ENCODE data around the gene KPNA6.
"Not testable (repeated sequence)": the region's sequence is repeated elsewhere in the genome, so short reads cannot be mapped to it uniquely, and the experiment has no call there.

The KPNA6 gene

GRCh38 chr1:32100359-32100758, 7.5 kb upstream of the KPNA6 start:
- FAIRE-seq (no peak), DNase-seq (ENCODE audit: low spot score) (no peak)

- FAIRE-seq (no peak), DNase-seq (ENCODE audit: low spot score) (peak; percentile 35)
These were observed 6.8 kb upstream of the KPNA6 start for GRCh38 chr1:32100807-32101708.

DNA sequence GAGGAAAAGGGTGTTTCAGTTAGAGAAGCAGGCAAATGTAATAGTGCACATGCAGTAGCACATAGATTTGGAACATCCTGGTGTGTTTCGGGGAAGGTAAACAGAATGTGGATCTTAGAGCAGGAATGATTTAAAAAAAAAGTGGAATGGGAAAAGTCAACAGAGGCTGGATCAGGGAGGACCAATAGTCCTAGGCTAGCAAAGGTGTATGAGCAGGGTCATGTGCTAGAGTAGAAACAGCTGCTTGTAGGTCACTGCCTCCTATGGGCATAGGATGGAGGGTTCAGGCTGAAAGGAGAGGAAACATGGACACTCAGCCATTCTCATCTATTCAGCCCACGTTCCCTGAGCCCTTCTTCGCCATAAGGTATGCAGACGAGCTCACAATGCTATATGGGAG, 3.7 kb upstream of the KPNA6 start:
- DNase-seq (ENCODE audit: low spot score) (no peak), FAIRE-seq (no peak)

GRCh38 chr1:32105338-32105737, 2.5 kb upstream of the KPNA6 start:
- no peak for DNase-seq (ENCODE audit: low spot score)
- FAIRE-seq, result no peak

- no peak for FAIRE-seq
These were observed 1.1 kb upstream of the KPNA6 start for GRCh38 chr1:32106663-32107275.

DNA sequence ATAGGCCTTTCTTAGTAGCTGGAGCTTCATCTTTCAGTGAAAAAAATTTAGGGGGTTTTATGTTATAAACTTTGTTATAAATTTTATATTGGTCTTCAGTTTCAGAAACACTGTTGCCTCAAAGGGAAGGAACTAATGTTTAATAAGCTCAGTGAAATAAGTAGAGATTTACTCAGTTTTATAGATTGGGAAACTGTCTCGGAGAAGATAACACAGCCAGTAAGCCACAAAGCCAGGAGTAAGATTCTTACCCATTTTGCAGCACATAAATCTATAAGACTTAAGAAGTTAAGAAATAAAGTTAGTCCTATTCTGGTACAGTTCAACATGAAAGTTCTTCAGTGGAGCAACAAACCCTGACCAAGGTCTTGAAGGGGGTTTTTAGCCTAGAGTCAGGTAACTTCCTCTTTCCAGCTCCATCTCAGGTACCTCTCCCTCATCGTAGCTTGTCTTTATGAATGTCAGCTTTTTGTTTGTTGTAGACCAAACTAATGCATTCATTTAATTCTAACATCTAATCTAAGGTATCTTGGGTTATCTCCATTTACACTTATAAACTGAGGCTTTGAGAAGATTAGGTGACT, 3.3 kb downstream of the KPNA6 start:
- no peak for DNase-seq (ENCODE audit: low spot score)
- FAIRE-seq, result no peak

More at GRCh38 chr1:32106663-32107275, 1.1 kb upstream of the KPNA6 start:
- DNase-seq (ENCODE audit: low spot score), result no peak

DNA sequence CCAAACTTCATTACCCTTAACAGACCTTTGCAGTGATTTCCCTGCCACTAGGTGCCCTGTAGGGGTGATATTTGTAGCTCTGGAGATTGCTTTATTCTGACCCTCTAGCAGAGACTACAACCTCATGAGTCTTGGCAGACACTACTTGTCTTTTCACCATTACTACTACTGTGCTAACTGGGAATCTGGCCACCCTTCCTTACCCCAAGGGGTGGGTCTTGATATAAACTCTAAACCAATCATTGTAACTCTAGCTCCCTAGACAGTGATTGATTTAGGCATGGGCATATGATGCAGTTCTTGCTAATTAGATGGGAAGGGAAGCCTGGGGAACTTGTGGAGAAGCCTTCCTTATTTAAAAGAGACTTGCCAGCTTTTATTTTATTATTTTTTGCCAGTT, 3.9 kb downstream of the KPNA6 start:
- no peak for DNase-seq (ENCODE audit: low spot score)

DNA sequence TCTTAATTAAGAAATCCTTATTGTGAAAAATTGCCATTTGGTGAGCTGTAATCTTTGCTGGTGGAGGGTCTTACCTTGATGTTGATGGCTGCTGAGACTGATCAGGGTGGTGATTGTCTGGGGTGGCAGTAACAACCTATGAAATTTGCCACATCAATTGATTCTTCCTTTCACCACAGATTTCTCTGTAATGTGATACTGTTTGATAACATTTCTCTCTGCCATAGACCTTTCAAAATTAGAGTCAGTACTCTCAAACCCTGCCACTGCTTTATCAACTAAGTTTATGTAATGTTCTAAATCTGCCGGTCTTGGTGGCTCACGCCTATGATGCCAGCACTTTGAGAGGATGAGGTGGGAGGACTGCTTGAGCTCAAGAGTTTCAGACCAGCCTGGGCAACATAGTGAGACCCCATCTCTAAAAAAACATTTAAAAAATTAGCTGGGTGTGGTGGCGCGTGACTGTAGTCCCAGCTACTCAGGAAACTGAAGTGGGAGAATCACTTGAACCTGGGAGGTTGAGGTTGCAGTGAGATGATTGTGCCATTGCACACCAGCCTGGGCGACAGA, 5.0 kb downstream of the KPNA6 start:
- FAIRE-seq (no peak), DNase-seq (ENCODE audit: low spot score) (no peak)

More for the DNA sequence above, 3.9 kb downstream of the KPNA6 start:
- FAIRE-seq, result no peak

- FAIRE-seq; DNase-seq (ENCODE audit: low spot score): not testable (repeated sequence)
These were observed 5.6 kb downstream of the KPNA6 start for GRCh38 chr1:32113436-32113835.

- FAIRE-seq (no peak), DNase-seq (ENCODE audit: low spot score) (no peak)
These were observed 6.6 kb downstream of the KPNA6 start for GRCh38 chr1:32114420-32114819.

GRCh38 chr1:32115496-32115895, 7.6 kb downstream of the KPNA6 start:
- DNase-seq (ENCODE audit: low spot score), result no peak
- FAIRE-seq, result no peak

GRCh38 chr1:32116531-32116930, 8.7 kb downstream of the KPNA6 start:
- DNase-seq (ENCODE audit: low spot score), result no peak

DNA sequence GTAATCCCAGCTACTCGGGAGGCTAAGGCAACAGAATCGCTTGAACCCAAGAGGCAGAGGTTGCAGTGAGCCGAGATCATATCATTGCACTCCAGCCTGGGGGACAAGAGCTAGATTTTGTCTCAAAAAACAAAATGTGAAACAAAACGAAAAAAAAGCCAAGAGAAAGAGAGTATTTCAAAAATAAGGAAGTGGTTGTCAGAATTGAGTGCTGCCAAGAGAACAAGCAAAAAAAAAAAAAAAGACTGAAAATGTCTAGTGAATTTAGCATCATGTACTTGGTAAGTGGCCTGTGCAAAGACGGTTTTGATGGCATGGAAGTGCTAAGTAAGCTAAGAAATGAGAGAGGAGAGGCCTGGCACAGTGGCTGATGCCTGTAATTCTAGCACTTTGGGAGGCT, 14.3 kb downstream of the KPNA6 start:
- FAIRE-seq, result no peak

More at GRCh38 chr1:32116531-32116930, 8.7 kb downstream of the KPNA6 start:
- no peak for FAIRE-seq

GRCh38 chr1:32123361-32123760, 15.5 kb downstream of the KPNA6 start:
- FAIRE-seq; DNase-seq (ENCODE audit: low spot score): not testable (repeated sequence)

More for the DNA sequence above, 14.3 kb downstream of the KPNA6 start:
- DNase-seq (ENCODE audit: low spot score), result no peak

DNA sequence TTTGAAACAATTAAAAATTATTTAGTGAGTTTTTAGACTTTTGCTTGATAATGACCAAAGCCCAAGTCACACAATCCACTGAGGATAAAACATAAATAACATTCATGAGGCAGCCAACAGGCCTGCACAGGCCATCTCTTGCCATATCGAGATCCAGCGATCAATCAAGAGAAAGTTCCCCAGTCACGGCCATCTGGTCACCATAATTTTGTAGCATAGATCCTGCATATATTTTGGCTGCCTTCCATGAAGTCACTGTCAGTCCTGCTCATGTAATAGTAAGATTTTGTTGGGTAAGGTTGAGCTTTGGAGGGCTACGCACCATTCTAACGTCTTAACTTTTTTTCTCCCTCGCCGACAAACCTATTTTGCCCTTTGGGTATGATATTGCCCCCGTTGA, 17.5 kb downstream of the KPNA6 start:
- DNase-seq (ENCODE audit: low spot score) (no peak), FAIRE-seq (no peak)

GRCh38 chr1:32126770-32127169, 18.9 kb downstream of the KPNA6 start:
- FAIRE-seq, result no peak
- DNase-seq (ENCODE audit: low spot score), result no peak

- no peak for DNase-seq (ENCODE audit: low spot score)
- FAIRE-seq, result no peak
These were observed 19.7 kb downstream of the KPNA6 start for GRCh38 chr1:32127409-32128198.

DNA sequence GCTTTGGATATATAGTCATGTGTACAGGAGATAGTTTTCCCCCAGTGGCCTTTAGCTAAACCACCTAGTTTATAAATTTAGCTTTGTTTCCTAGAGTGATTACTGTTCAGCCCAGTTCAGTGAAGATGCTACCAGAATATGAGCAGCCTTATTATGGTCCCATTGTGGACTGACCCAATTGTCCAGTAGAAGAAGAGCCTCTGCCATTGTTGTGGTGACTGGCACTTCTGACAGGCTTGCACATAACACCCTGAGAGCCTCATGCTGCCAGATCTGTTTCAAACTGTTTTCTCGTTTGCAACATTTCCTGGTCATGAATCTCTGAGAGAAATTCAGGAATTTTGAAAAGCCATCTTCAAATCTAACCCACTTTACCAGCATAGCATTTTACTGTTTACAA, 20.6 kb downstream of the KPNA6 start:
- no peak for DNase-seq (ENCODE audit: low spot score)
- FAIRE-seq, result no peak

DNA sequence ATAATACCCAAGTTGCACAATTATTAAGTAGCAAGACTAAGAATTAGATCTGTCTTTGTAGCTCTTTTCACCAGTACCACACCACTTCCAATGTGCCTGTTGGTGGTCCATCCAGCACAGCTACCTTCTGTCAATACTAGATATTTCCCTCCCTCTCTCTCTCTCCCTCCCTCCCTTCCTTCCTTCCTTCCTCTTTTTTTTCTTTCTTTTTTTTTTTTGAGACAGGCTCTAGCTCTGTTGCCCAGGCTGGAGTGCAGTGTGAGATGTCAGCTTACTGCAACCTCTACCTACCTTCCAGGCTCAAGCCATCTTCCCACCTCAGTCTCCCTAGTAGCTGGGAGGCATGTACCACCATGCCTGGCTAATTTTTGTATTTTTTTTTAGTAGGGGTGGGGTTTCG, 21.1 kb downstream of the KPNA6 start:
- FAIRE-seq, result no peak
- no peak for DNase-seq (ENCODE audit: low spot score)

GRCh38 chr1:32133950-32134280, 26.1 kb downstream of the KPNA6 start:
- not testable (repeated sequence) for DNase-seq (ENCODE audit: low spot score); FAIRE-seq

- no peak for DNase-seq (ENCODE audit: low spot score)
These were observed 29.3 kb downstream of the KPNA6 start for GRCh38 chr1:32137111-32137510.

More at GRCh38 chr1:32137111-32137510, 29.3 kb downstream of the KPNA6 start:
- no peak for FAIRE-seq

Measured in urothelium cell line (cell line).